Naive thymus-derived CD8-positive, alpha-beta T cell (primary cell): Measurements from ENCODE around the gene CBL. TPM values are rescaled to one million over a fixed set of nuclear protein-coding genes. Genes with fewer than 3 reads are reported as not detected.
"Not testable (repeated sequence)": the region's sequence is repeated elsewhere in the genome, so short reads cannot be mapped to it uniquely, and the experiment has no call there.

Experiments
- ATAC-seq, 2 donors: fragments of 150-1000 bp; cut with Tn5 transposase in 1 of 2; sonication (Bioruptor Pico), chemical (Tn5 transposase) in 1 of 2; 1 replicate in 1 of 2; 2 replicates in 1 of 2; pipeline ENCODE4 v1.10.0; 2021; ENCODE audit warnings: mild to moderate bottlenecking in 2 of 2, moderate library complexity in 2 of 2
- POLR2A ChIA-PET: fragments of 350-600 bp; sonication (Branson Sonifier 250); formaldehyde crosslinking; loops from one replicate; lab custom pipeline; 2021; ENCODE audit warnings: antibody characterized with exemption; lab: Charles Lee
- DNase-seq, 10 donors: peaks; one replicate each; pipeline versions ENCODE4 v3.0.0 to v3.0.0-alpha.2; 2020 to 2022
- H3K27ac Mint-ChIP-seq, 10 donors: one replicate each; pipeline ENCODE4 v1.8.0; 2020 to 2022; ENCODE audit warnings: mild to moderate bottlenecking in 10 of 10, mixed read lengths in 10 of 10, moderate library complexity in 4 of 10, inconsistent platforms in 1 of 10
- H3K27me3 Mint-ChIP-seq, 5 donors: one replicate each; pipeline ENCODE4 v1.8.0; 2021 to 2022; ENCODE audit warnings: mixed read lengths in 5 of 5
- H3K36me3 Mint-ChIP-seq, 3 donors: one replicate each; pipeline ENCODE4 v1.8.0; 2020 to 2022; ENCODE audit warnings: mixed read lengths in 3 of 3, mild to moderate bottlenecking in 2 of 3, inconsistent platforms in 1 of 3
- H3K4me1 Mint-ChIP-seq, 4 donors: one replicate each; pipeline ENCODE4 v1.8.0; 2021 to 2022; ENCODE audit warnings: mixed read lengths in 4 of 4
- H3K4me3 Mint-ChIP-seq, 10 donors: one replicate each; pipeline ENCODE4 v1.8.0; 2020 to 2022; ENCODE audit warnings: mild to moderate bottlenecking in 10 of 10, mixed read lengths in 10 of 10, moderate library complexity in 6 of 10, inconsistent platforms in 1 of 10
- H3K9me3 Mint-ChIP-seq, 9 donors: one replicate each; pipeline ENCODE4 v1.8.0; 2020 to 2022; ENCODE audit warnings: mixed read lengths in 9 of 9, mild to moderate bottlenecking in 3 of 9, inconsistent platforms in 1 of 9, moderate library complexity in 1 of 9
- polyA plus RNA-seq, 3 donors: library from polyadenylated mRNA; unstranded; fragments of 300-500 nt; fragmentation: Illumina TruSeq; gene quantifications; one replicate each; pipeline ENCODE4 v1.2.3, GENCODE V29; 2021
- total RNA-seq, 8 experiments: library from RNA in 2 of 8; stranded (reverse) in 2 of 8; gene quantifications; one replicate each; pipeline ENCODE4 v1.2.3 and lab custom pipeline; 2021 to 2026

The CBL gene
- total and polyA plus RNA-seq, 5 experiments from 2014 or later = 11.5 to 51.6 (median 16.1) TPM

GRCh38 chr11:119188067-119188466 is 18.1 kb upstream of the CBL start:
- POLR2A ChIA-PET = no interaction called here
- Mint-ChIP-seq H3K27ac (no peak overlapping the region), H3K4me1 (peaks cover 0 to 4% (median 0%) of the 10 kb centered on the region in 4 donors), H3K27me3 (peaks cover 0 to 4% (median 0%) of the 10 kb centered on the region in 5 donors), H3K9me3 (no peaks in the 10 kb centered on the region), H3K4me3 (no peak overlapping the region), H3K36me3 (no peaks in the 10 kb centered on the region)
- DNase-seq = no peak
- ATAC-seq = no peak

- POLR2A ChIA-PET = no interaction called here
- DNase-seq = no peak
- H3K4me3 Mint-ChIP-seq = no peak overlapping the region
- peaks cover 0 to 4% (median 0%) of the 10 kb centered on the region in 5 donors for H3K27me3 Mint-ChIP-seq
- H3K36me3 Mint-ChIP-seq = no peaks in the 10 kb centered on the region
- ATAC-seq = no peak
- H3K27ac Mint-ChIP-seq = peak overlapping the region in 2 of 10 donors; percentile 60 to 62
- no peaks in the 10 kb centered on the region for H3K9me3 Mint-ChIP-seq
- peaks cover 0 to 4% (median 0%) of the 10 kb centered on the region in 4 donors for H3K4me1 Mint-ChIP-seq
These were observed 17.3 kb upstream of the CBL start for GRCh38 chr11:119188887-119189286.

GRCh38 chr11:119189393-119189792 is 16.7 kb upstream of the CBL start:
- H3K4me1 Mint-ChIP-seq = peaks cover 0 to 4% (median 0%) of the 10 kb centered on the region in 4 donors
- peaks cover 0 to 4% (median 0%) of the 10 kb centered on the region in 5 donors for H3K27me3 Mint-ChIP-seq
- no peak for ATAC-seq
- POLR2A ChIA-PET = no interaction called here
- DNase-seq = no peak
- H3K4me3 Mint-ChIP-seq = no peak overlapping the region
- H3K9me3 Mint-ChIP-seq = no peaks in the 10 kb centered on the region
- H3K27ac Mint-ChIP-seq = peak overlapping the region in 2 of 10 donors; percentile 60 to 62
- no peaks in the 10 kb centered on the region for H3K36me3 Mint-ChIP-seq

- POLR2A ChIA-PET = interaction anchor here (0.7 kb wide), 1 partner anchor 186 kb away, joined by 3 read pairs; no protein-coding TSS in a partner anchor
- Mint-ChIP-seq H3K36me3 (no peaks in the 10 kb centered on the region), H3K9me3 (no peaks in the 10 kb centered on the region), H3K4me1 (peaks cover 0 to 1% (median 0%) of the 10 kb centered on the region in 4 donors), H3K27me3 (peaks cover 0 to 4% (median 0%) of the 10 kb centered on the region in 5 donors), H3K4me3 (no peak overlapping the region), H3K27ac (peak overlapping the region in 1 of 10 donors; percentile 53)
- DNase-seq = no peak
- ATAC-seq = no peak
These were observed 15.6 kb upstream of the CBL start for GRCh38 chr11:119190531-119190930.

GRCh38 chr11:119191265-119191664 is 14.9 kb upstream of the CBL start:
- DNase-seq = not testable (repeated sequence)

GRCh38 chr11:119192111-119192510 is 14.0 kb upstream of the CBL start:
- Mint-ChIP-seq H3K4me3 (no peak overlapping the region), H3K36me3 (no peaks in the 10 kb centered on the region), H3K4me1 (peaks cover 4 to 6% (median 6%) of the 10 kb centered on the region in 4 donors), H3K9me3 (no peaks in the 10 kb centered on the region), H3K27me3 (peaks cover 0 to 2% (median 0%) of the 10 kb centered on the region in 5 donors), H3K27ac (no peak overlapping the region)
- DNase-seq (no peak), ATAC-seq (no peak)
- POLR2A ChIA-PET = no interaction called here

More at GRCh38 chr11:119191265-119191664, 14.9 kb upstream of the CBL start:
- not testable (repeated sequence) for H3K27ac Mint-ChIP-seq, H3K27me3 Mint-ChIP-seq, H3K4me3 Mint-ChIP-seq, H3K9me3 Mint-ChIP-seq, H3K4me1 Mint-ChIP-seq, H3K36me3 Mint-ChIP-seq, ATAC-seq
- POLR2A ChIA-PET = interaction anchor here (0.6 to 0.7 kb wide), 2 partner anchors 43 to 124 kb away, joined by 3 read pairs; partner anchors contain the start of gene ABCG4

- H3K4me1 Mint-ChIP-seq = peaks cover 4 to 7% (median 6%) of the 10 kb centered on the region in 4 donors
These were observed 13.1 kb upstream of the CBL start for GRCh38 chr11:119193001-119193400.

GRCh38 chr11:119193626-119194025 is 12.5 kb upstream of the CBL start:
- Mint-ChIP-seq H3K4me1 (peaks cover 4 to 7% (median 6%) of the 10 kb centered on the region in 4 donors), H3K27me3 (peaks cover 0 to 2% (median 0%) of the 10 kb centered on the region in 5 donors), H3K27ac (no peak overlapping the region), H3K36me3 (no peaks in the 10 kb centered on the region), H3K9me3 (no peaks in the 10 kb centered on the region), H3K4me3 (no peak overlapping the region)
- ATAC-seq = no peak
- POLR2A ChIA-PET = interaction anchor here (0.7 kb wide), 1 partner anchor 137 kb away, joined by 5 read pairs; the partner anchor contains the start of gene HYOU1
- no peak for DNase-seq

More at GRCh38 chr11:119193001-119193400, 13.1 kb upstream of the CBL start:
- no peak for DNase-seq
- no peak for ATAC-seq
- no peaks in the 10 kb centered on the region for H3K36me3 Mint-ChIP-seq
- POLR2A ChIA-PET = no interaction called here
- no peak overlapping the region for H3K4me3 Mint-ChIP-seq
- no peaks in the 10 kb centered on the region for H3K9me3 Mint-ChIP-seq
- peaks cover 0 to 2% (median 0%) of the 10 kb centered on the region in 5 donors for H3K27me3 Mint-ChIP-seq
- H3K27ac Mint-ChIP-seq = no peak overlapping the region

GRCh38 chr11:119194811-119195440 is 11.2 kb upstream of the CBL start:
- Mint-ChIP-seq H3K27me3 (no peaks in the 10 kb centered on the region), H3K4me3 (no peak overlapping the region), H3K4me1 (peaks cover 4 to 7% (median 6%) of the 10 kb centered on the region in 4 donors), H3K36me3 (no peaks in the 10 kb centered on the region), H3K27ac (peak overlapping the region in 1 of 10 donors; percentile 3), H3K9me3 (no peaks in the 10 kb centered on the region)
- no peak for DNase-seq
- ATAC-seq = no peak
- POLR2A ChIA-PET = interaction anchor here (1.2 to 2.2 kb wide), 3 partner anchors 17 to 177 kb away, joined by 3 to 10 read pairs (median 3); partner anchors contain the start of genes RPS25 and TRAPPC4

GRCh38 chr11:119195680-119196079 is 10.5 kb upstream of the CBL start:
- peak overlapping the region in 2 of 10 donors; percentile 3 to 28 for H3K27ac Mint-ChIP-seq
- no peak for ATAC-seq

GRCh38 chr11:119196833-119197483 is 9.2 kb upstream of the CBL start:
- POLR2A ChIA-PET = interaction anchor here (0.7 to 2.2 kb wide), 6 partner anchors 16 to 527 kb away, joined by 3 to 10 read pairs (median 4); partner anchors contain the start of gene VPS11
- H3K27ac Mint-ChIP-seq = peak overlapping the region in 1 of 10 donors; percentile 0
- DNase-seq (peak; percentile 26 to 86 (median 69)), ATAC-seq (peak; percentile 97 to 99)
- H3K27me3 Mint-ChIP-seq = no peaks in the 10 kb centered on the region
- no peak overlapping the region for H3K4me3 Mint-ChIP-seq
- no peaks in the 10 kb centered on the region for H3K36me3 Mint-ChIP-seq
- H3K4me1 Mint-ChIP-seq = peaks cover 4 to 7% (median 6%) of the 10 kb centered on the region in 4 donors
- no peaks in the 10 kb centered on the region for H3K9me3 Mint-ChIP-seq

More at GRCh38 chr11:119195680-119196079, 10.5 kb upstream of the CBL start:
- Mint-ChIP-seq H3K9me3 (no peaks in the 10 kb centered on the region), H3K27me3 (no peaks in the 10 kb centered on the region), H3K4me1 (peaks cover 4 to 7% (median 6%) of the 10 kb centered on the region in 4 donors), H3K4me3 (no peak overlapping the region), H3K36me3 (no peaks in the 10 kb centered on the region)
- POLR2A ChIA-PET = interaction anchor here (1.2 to 2.2 kb wide), 3 partner anchors 18 to 177 kb away, joined by 3 to 10 read pairs (median 3); partner anchors contain the start of genes RPS25 and TRAPPC4
- no peak for DNase-seq

GRCh38 chr11:119198925-119199324 is 7.2 kb upstream of the CBL start:
- no peaks in the 10 kb centered on the region for H3K27me3 Mint-ChIP-seq
- peaks cover 4 to 7% (median 6%) of the 10 kb centered on the region in 4 donors for H3K4me1 Mint-ChIP-seq
- ATAC-seq (no peak), DNase-seq (no peak)
- no peak overlapping the region for H3K27ac Mint-ChIP-seq
- H3K36me3 Mint-ChIP-seq = no peaks in the 10 kb centered on the region
- POLR2A ChIA-PET = no interaction called here
- no peaks in the 10 kb centered on the region for H3K9me3 Mint-ChIP-seq
- no peak overlapping the region for H3K4me3 Mint-ChIP-seq
